SH-SY5Y (cell line): ENCODE results near the gene SLCO3A1.

Experiments
- GATA2 ChIP-seq: IDR thresholded peaks from 2 replicates; pipeline ENCODE4 v1.6.1; 2011; ENCODE audit warnings: mild to moderate bottlenecking, low read depth, low read length
- GATA3 ChIP-seq: IDR thresholded peaks from 2 replicates; pipeline ENCODE4 v1.6.1; 2011; ENCODE audit warnings: low read depth, mild to moderate bottlenecking, low read length, moderate library complexity

DNA sequence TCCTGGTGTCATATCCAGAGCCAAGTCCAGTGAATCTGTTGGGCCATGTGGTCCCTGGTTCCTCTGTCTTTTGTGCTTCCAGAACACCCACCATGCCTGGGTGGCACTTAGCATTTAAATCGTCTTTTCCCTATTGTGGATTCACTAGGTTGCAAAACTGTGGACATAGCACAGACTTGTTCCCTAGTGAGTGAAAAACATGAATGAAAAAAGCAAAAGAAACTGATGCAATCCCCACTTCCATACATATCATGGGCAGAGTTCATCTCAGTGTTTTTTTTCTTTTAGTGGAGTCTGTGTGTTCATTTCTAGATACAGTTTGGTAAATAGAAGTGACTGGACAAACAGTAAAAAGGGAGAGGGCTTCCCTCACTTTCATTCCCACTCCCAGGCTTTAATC is 170.5 kb downstream of the SLCO3A1 start:
- TF ChIP-seq GATA3 (no peak), GATA2 (no peak)
